ENCODE measurements around the gene CAMK2D. TPM values are rescaled to one million over a fixed set of nuclear protein-coding genes. Genes with fewer than 3 reads are reported as not detected.

Gene CAMK2D
- total RNA-seq, 1 donor from 2014 or later = 214 TPM

DNA sequence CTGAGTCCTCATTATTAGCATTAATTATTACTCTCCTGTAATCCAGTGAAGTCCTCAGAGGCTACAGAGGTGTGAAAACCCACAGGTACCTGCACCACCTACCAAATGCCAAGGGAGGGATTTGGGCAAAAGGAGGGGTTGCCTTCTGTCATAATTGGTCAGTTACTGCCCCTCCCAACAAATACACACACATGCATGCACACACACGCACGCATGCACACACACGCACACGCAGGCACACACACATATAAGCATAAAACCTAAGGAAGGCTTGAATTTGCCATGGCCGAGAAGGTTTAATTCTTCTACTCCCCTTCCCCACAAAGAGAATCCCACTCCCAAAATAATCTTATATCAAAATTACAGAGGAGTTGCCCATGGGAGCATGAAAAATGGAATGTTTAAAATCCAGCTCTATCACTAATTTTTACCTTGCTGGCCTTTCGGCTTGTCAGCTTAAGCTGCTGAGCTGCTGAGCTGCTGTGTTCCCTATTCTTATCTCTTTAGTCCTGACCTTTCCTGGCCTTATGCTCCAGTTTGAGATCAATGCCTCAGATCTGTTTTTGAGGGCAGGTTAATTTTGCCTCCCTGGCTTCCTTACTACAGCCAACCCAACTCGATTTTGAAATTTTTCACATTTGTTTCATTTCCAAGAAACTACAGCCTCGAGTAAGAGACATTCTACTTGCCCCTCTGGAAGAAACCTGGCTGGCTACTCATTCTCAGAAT is 95.0 kb downstream of the CAMK2D start:
- intact Hi-C loops (cut with DNase I) = no loop called here
- no peak for ATAC-seq

DNA sequence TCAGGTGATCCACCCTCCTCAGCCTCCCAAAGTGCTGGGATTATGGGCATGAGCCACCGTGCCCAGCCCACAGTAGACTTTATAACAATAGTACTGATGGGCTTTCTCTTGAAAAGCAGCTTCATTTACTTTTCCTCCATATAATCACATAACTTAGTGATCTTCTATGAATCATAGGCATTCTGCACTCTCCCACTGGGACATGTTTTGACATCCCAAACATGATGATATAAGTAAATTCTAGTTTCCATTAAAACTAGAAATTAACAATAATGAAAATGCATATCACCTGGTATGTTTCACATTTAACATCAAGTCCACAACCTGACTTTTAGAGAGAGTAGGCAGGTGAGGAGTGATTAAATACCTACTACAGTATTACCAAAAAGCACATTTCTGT is 96.5 kb downstream of the CAMK2D start:
- intact Hi-C loops (cut with DNase I) = no loop called here
- no peak for ATAC-seq

More for the DNA sequence above, 95.0 kb downstream of the CAMK2D start:
- no peak for DNase-seq (ENCODE audit: missing footprints)

GRCh38 chr4:113662581-113662980 is 99.0 kb downstream of the CAMK2D start:
- no peak for ATAC-seq
- intact Hi-C loops (cut with DNase I) = no loop called here
- DNase-seq (ENCODE audit: missing footprints) = no peak

More for the DNA sequence above, 96.5 kb downstream of the CAMK2D start:
- DNase-seq (ENCODE audit: missing footprints) = no peak

DNA sequence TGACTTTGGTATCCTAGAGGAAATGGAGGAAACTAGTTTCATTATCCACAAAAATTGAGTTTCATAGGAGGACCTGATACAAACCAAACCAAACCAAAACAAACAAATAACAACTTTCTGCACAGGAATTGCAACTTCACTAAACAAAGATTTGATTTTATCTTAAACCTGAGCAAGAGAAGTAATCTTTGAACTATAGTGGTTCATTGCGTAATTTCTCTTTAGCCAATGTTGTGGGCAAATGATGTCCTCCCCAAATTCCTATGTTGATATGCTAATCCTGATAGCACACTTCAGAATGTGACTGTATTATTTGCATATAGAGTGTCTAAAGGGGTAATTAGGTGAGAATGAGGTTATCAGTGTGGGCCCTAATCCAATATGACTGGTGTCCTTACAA is 102.4 kb downstream of the CAMK2D start:
- ATAC-seq (no peak), DNase-seq (ENCODE audit: missing footprints) (no peak)
- intact Hi-C loops (cut with DNase I) = no loop called here

GRCh38 chr4:113657586-113658233 is 103.8 kb downstream of the CAMK2D start:
- intact Hi-C loops (cut with DNase I) = no loop called here
- DNase-seq (ENCODE audit: missing footprints) (no peak), ATAC-seq (no peak)

DNA sequence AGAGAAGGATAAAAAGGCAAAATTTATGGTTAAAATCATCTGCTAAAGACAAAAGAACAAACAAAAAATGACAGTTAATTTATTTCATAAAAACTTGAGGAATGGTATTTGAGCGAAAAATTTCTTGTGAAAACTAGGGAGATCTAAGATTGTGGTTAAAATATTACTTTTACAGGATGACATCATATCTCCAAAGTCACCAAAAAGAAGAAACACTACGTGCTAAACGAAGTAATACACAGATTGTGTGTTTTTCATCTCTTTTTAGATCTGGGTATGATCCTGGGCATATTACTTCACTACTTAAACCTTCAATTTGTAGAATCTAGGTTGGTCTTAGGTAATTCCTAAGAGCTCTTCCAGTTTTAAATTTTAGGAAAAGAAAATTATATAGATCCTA is 107.7 kb downstream of the CAMK2D start:
- no peak for DNase-seq (ENCODE audit: missing footprints)
- intact Hi-C loops (cut with DNase I) = loop anchor here (5.0 kb wide), 1 partner anchor 262 kb away; no protein-coding TSS in a partner anchor
- ATAC-seq = no peak

DNA sequence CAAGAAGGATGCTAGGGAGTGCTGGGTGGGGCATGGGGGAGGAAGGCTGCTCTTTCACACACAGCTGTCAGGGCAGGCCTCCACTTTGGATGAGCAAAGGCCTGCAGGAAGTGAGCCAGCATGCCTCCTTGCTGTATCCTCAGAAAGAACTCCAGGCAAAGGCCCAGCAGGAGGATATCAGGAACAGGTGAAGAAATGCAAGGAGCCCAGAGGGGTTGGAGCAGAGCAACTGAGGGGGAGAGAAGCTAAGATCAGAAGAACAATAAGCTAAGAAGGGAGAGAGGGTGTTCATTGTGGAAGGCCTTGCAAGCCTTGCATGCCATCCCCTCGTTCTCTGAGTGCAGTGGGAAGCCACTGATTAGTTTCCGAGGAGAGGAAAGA is 115.1 kb downstream of the CAMK2D start:
- intact Hi-C loops (cut with DNase I) = loop anchor here (5.0 kb wide), 1 partner anchor 394 kb away; no protein-coding TSS in a partner anchor
- ATAC-seq (no peak), DNase-seq (ENCODE audit: missing footprints) (no peak)

DNA sequence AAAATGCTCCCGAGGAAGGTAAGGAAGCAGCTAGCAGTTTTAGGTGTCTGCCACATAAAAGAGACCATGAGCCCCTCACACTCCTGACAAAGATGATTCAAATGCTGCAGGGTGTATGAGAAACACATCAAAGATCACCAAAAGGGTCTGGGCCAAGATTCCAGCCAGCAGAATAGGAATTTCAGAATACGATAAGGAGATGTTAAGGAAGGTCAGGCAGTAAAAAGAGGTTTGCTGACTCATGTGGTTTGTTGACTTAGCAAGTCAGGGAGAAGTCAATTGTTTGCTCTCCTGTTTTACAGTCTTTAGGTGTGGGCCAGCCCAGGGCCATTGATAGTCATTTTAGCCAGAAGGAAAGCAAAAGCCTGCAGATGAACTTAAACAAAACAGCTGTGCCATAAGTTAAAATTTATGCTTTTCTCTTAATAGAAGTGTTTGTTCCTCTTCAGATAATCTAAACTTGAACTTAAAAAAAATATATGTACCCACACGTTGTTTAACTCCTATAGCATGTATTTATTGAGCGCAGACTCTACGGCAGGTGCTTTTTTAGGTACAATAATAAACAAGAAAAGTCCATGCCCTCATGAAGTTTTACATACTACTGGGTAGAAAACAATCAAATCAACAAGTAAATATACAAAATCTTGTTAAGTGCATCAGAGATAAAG is 115.6 kb downstream of the CAMK2D start:
- DNase-seq (ENCODE audit: missing footprints) (no peak), ATAC-seq (peak; percentile 32)
- intact Hi-C loops (cut with DNase I) = loop anchor here (5.0 kb wide), 1 partner anchor 394 kb away; no protein-coding TSS in a partner anchor

- ATAC-seq (no peak), DNase-seq (ENCODE audit: missing footprints) (no peak)
- intact Hi-C loops (cut with DNase I) = loop anchor here (5.0 kb wide), 1 partner anchor 393 kb away; no protein-coding TSS in a partner anchor
These were observed 116.2 kb downstream of the CAMK2D start for GRCh38 chr4:113645288-113645687.

GRCh38 chr4:113644398-113644797 is 117.1 kb downstream of the CAMK2D start:
- no peak for ATAC-seq
- no peak for DNase-seq (ENCODE audit: missing footprints)
- intact Hi-C loops (cut with DNase I) = no loop called here

DNA sequence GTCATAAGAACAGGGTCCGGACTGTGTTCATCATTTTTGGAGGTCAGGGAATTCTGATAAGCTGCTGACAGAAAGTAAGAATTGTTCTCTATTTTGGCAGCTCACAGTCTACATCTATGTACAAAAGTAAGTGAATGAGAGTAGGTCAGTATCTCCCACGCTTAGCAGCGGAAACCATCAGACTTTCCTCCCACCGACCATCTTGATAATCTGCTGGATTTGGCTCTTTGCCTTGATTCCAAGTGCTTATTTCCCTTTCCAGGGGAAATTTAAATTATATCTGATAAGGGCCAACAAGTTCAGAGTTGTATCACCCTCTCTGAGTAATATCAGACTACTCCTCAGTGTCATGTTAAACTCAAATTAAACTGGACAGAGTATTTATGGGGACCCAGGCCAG is 118.0 kb downstream of the CAMK2D start:
- intact Hi-C loops (cut with DNase I) = no loop called here
- ATAC-seq (no peak), DNase-seq (ENCODE audit: missing footprints) (no peak)

DNA sequence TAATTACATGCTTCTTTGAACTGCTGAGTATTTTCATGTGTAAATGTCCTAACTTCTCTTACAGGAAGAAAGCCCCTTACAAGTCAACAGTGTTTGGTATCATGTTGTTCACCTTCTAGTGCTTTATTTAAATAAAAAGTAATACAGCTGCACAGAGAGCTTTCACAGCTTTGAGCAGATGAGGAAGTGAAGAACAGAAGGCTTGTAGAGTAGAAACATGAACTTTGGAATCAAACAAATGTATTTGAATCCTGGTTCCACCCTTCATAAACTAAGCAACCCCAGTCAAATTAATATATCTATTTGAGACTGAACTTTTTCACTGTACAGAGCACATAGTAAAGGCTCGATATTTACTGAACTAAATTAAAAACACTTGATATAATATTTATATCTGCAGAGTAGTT is 120.5 kb downstream of the CAMK2D start:
- ATAC-seq (no peak), DNase-seq (ENCODE audit: missing footprints) (no peak)
- intact Hi-C loops (cut with DNase I) = loop anchor here (2.0 kb wide), 1 partner anchor 34 kb away; no protein-coding TSS in a partner anchor

GRCh38 chr4:113639326-113639725 is 122.2 kb downstream of the CAMK2D start:
- DNase-seq (ENCODE audit: missing footprints) (no peak), ATAC-seq (no peak)
- intact Hi-C loops (cut with DNase I) = loop anchor here (5.0 kb wide), 2 partner anchors 82 to 123 kb away; partner anchors contain the start of gene CAMK2D

DNA sequence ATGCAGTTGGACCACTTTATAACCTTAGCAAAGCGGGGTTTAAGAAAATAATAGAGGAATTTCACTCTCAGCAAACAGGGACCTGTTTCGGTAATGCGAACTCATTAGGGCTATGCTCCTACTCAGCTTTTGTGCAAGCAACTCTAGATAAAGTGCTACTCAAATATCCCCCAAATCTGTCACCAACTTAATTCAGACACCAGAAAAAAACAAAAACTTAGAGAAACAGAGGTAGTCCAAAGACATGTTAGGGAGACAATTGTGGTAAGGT is 123.0 kb downstream of the CAMK2D start:
- intact Hi-C loops (cut with DNase I) = loop anchor here (5.0 kb wide), 2 partner anchors 81 to 124 kb away; partner anchors contain the start of gene CAMK2D
- no peak for ATAC-seq
- no peak for DNase-seq (ENCODE audit: missing footprints)

DNA sequence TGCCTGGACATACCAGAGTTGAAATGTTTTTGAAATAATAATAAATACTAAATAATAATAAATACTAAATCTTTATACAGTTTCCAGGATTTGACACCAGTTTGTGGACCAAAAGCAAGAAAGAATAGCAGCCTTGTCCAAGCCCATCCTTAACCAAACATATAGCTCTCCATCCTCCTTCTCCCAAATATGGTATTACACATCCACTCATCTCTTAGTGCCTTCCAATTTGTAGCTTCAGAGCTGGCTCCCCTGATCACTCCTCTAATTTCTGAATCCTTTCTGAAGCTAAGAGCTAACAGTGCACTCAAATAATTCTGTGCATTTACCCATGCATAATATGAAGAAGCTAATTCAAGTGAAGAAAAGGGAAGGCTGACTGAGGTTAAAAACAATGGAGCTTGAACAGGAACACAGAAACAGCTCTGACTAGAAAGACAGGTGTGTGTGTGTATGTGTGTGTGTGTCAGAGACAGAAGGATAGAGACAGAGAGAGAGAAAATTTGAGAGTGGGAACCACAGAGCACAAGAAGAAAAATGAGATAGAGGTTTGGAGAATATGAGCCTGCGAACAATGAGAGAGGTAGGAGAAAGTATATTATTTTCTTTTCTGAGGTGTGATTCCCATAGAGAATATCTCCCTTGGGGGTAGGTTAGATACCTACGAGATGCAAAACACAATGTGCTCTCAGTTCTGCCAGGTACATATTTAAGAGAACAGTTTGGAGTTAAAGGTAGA is 123.5 kb downstream of the CAMK2D start:
- intact Hi-C loops (cut with DNase I) = loop anchor here (2.0 to 5.0 kb wide), 3 partner anchors 53 to 124 kb away; partner anchors contain the start of gene CAMK2D
- DNase-seq (ENCODE audit: missing footprints) (no peak), ATAC-seq (no peak)

DNA sequence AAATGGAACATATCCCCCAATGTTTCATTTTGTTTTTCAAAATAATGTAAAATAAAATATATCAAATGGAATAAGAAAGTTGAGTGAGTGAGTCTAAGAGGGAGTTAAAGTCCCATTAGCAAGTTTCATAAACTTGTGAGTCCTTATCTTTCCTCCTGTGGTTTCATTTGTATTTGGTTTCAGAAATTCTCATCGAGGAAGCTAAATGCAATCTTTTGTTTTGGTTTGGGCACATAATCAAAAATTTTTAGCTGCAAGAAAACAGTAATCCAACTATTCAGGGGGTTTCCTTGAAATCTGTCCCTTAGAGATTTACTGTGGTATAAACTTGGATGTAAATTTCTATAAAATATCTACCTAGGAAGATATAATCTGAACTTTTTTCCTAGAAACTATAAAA is 124.2 kb downstream of the CAMK2D start:
- intact Hi-C loops (cut with DNase I) = loop anchor here (2.0 to 5.0 kb wide), 3 partner anchors 53 to 125 kb away; partner anchors contain the start of gene CAMK2D
- ATAC-seq = no peak
- DNase-seq (ENCODE audit: missing footprints) = no peak

GRCh38 chr4:113636877-113637276 is 124.7 kb downstream of the CAMK2D start:
- intact Hi-C loops (cut with DNase I) = loop anchor here (2.0 to 5.0 kb wide), 3 partner anchors 52 to 125 kb away; partner anchors contain the start of gene CAMK2D
- no peak for DNase-seq (ENCODE audit: missing footprints)
- peak; percentile 26 for ATAC-seq

DNA sequence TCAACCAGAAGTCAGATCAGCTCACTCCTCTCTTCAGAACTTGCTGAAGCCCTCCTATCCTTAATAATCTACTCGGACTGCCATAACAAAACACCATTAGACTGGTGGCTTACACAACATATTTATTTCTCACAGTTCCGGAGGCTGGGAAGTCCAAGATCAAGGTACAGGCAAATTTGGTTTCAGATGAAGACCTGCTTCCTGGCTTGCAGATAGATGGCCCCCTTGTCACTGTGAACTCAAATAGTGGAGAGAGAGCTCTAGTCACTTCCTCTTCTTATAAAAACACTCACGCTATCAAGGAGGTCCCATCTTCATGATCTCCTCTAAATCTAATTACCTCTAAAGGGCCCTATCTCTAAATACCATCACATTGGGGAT is 125.1 kb downstream of the CAMK2D start:
- ATAC-seq (no peak), DNase-seq (ENCODE audit: missing footprints) (no peak)
- intact Hi-C loops (cut with DNase I) = loop anchor here (2.0 to 5.0 kb wide), 3 partner anchors 52 to 126 kb away; partner anchors contain the start of gene CAMK2D

Measured in Right ventricle myocardium inferior (tissue), 1 donor.